ENCODE measurements around the gene PSMA3.

DNA sequence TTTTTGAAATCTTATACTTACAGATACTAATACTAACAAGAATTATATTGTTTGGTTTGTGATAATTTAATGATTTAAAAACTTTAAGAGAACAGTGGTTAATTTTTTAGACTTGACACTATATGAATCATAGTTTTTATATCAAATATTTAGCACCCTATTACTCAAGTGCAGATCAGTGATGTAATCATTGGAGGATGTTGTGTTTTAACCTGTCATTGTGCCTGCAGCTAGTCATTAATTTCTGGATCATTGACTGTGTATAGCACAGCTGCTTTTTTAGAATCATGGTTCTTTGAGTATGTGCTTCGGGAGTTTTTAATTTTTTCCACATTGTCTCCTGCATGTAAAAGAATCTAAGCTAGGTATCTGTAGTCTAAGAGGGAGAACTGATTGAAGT lies 71.0 kb downstream of the PSMA3 start:
- TF ChIP-seq CTCF (IDR thresholded peaks at IDR 0.05) (no peak), POLR2A (IDR thresholded peaks at IDR 0.05) (no peak)
